ENCODE measurements around the gene DLG2. TPM values are rescaled to one million over a fixed set of nuclear protein-coding genes. Genes with fewer than 3 reads are reported as not detected.

Gene DLG2
- total and polyA plus RNA-seq, 2 of the 8 experiments (the other 6 are each of a cell fraction or from before 2014, with no cell fraction given): 1.7 to 14.3 TPM

- Histone ChIP-seq H2BK20ac (ENCODE audit: low read length) (no peak overlapping the region), H3K36me3 (ENCODE audit: control insufficient read depth in 2 of 4, insufficient read depth in 4 of 4, low read length in 3 of 4) (no peaks in the 10 kb centered on the region), H3K4me2 (ENCODE audit: insufficient read depth in 1 of 2, low read depth in 2 of 2, low read length in 2 of 2) (no peak overlapping the region), H3K23ac (ENCODE audit: insufficient read length) (no peak overlapping the region), H3K27ac (ENCODE audit: low read depth, low read length) (no peak overlapping the region), H3K4me3 (ENCODE audit: extremely low read depth in 1 of 4, insufficient read depth in 2 of 4, low read depth in 3 of 4, low read length in 4 of 4) (no peak overlapping the region), H3K14ac (ENCODE audit: insufficient read length) (no peak overlapping the region), H3K56ac (replicated peaks; ENCODE audit: insufficient read length, low read depth, low read length) (no peak overlapping the region), H2BK120ac (replicated peaks; ENCODE audit: low read depth, low read length) (no peak overlapping the region), H2BK5ac (ENCODE audit: low read depth, low read length) (no peak overlapping the region), H3K79me1 (ENCODE audit: low read depth, low read length) (no peaks in the 10 kb centered on the region), H2BK15ac (ENCODE audit: low read length) (no peak overlapping the region), H3K4ac (replicated peaks; ENCODE audit: insufficient read length, low read depth, low read length) (no peak overlapping the region), H2AFZ (ENCODE audit: low read length) (no peak overlapping the region), H4K20me1 (replicated peaks in 1 of 2; ENCODE audit: control insufficient read depth in 1 of 2, insufficient read depth in 2 of 2, low read length in 2 of 2) (no peaks in the 10 kb centered on the region), H4K5ac (ENCODE audit: insufficient read length, low read depth, low read length) (no peak overlapping the region), H3K27me3 (replicated peaks in 1 of 4; ENCODE audit: control insufficient read depth in 3 of 4, extremely low read depth in 1 of 4, insufficient read depth in 3 of 4, low read length in 3 of 4) (no peaks in the 10 kb centered on the region), H3K18ac (ENCODE audit: extremely low read depth, low read length) (no peak overlapping the region), H3K4me1 (replicated peaks in 1 of 4; ENCODE audit: control insufficient read depth in 3 of 4, insufficient read depth in 4 of 4, low read length in 3 of 4) (peaks cover 0 to 2% (median 0%) of the 10 kb centered on the region in 4 experiments; a peak in 1 of 7 replicates), H2BK12ac (ENCODE audit: low read depth, low read length) (no peak overlapping the region), H3K9me3 (ENCODE audit: insufficient read depth in 2 of 2, low read depth in 1 of 2, low read length in 1 of 2) (no peaks in the 10 kb centered on the region), H4K8ac (ENCODE audit: extremely low read depth, insufficient read depth, low read length) (no peak overlapping the region), H3K23me2 (ENCODE audit: low read depth, low read length) (no peaks in the 10 kb centered on the region), H3K79me2 (ENCODE audit: control insufficient read depth in 1 of 2, insufficient read depth in 2 of 2, low read length in 2 of 2) (no peaks in the 10 kb centered on the region), H2AK5ac (ENCODE audit: low read depth, low read length) (no peak overlapping the region), H4K91ac (replicated peaks; ENCODE audit: insufficient read length, low read length) (no peak overlapping the region), H3K9ac (replicated peaks in 1 of 4; ENCODE audit: extremely low read depth in 1 of 4, low read depth in 3 of 4, low read length in 3 of 4) (no peak overlapping the region)
- DNase-seq (ENCODE audit: low read depth in 1 of 2, low spot score in 2 of 2): no peak
- ChIA-PET POLR2A (ENCODE audit: partially characterized antibody) (no interaction called here), CTCF (ENCODE audit: partially characterized antibody) (interaction anchor here (0.5 to 1.7 kb wide), 3 partner anchors 9 to 301 kb away, joined by 3 to 8 read pairs (median 3); no protein-coding TSS in a partner anchor)
- FAIRE-seq: no peak
- TF ChIP-seq CREB1 (IDR thresholded peaks at IDR 0.05) (no peak), GTF2F1 (IDR thresholded peaks at IDR 0.05; ENCODE audit: borderline replicate concordance, low read depth, low read length) (no peak), GABPA (IDR thresholded peaks at IDR 0.05; ENCODE audit: borderline replicate concordance, insufficient read depth, low read length) (no peak), ASH2L (IDR thresholded peaks at IDR 0.05; ENCODE audit: low read length) (no peak), RBBP5 (IDR thresholded peaks at IDR 0.05; ENCODE audit: borderline replicate concordance, low read depth, low read length) (no peak), SRF (IDR thresholded peaks at IDR 0.05; ENCODE audit: low read depth, low read length) (no peak), CEBPB (IDR thresholded peaks at IDR 0.05; ENCODE audit: low read depth, low read length) (no peak), RAD21 (IDR thresholded peaks at IDR 0.05 in 1 of 2, conservative IDR thresholded peaks at IDR 0.05 in 1 of 2; ENCODE audit: low read depth in 2 of 2, low read length in 2 of 2) (no peak), EP300 (IDR thresholded peaks at IDR 0.05; ENCODE audit: borderline replicate concordance in 1 of 2, low read depth in 2 of 2, low read length in 2 of 2) (no peak), CTCF (IDR thresholded peaks at IDR 0.05; ENCODE audit: control extremely low read depth in 1 of 3, insufficient read depth in 1 of 3, low read depth in 1 of 3, low read length in 3 of 3) (no peak), E2F6 (IDR thresholded peaks at IDR 0.05) (no peak), RXRA (IDR thresholded peaks at IDR 0.05; ENCODE audit: insufficient read depth, low read depth, low read length) (no peak)
Measured at GRCh38 chr11:84137505-84137904, 1489.6 kb downstream of the DLG2 start.
